RWPE2 (cell line): ENCODE results near the gene NUP210L.

Source experiments
- ATAC-seq: fragments of 200-7000 bp; cut with Tn5 transposase; 3 replicates; pipeline ENCODE4 v1.9.1; 2021; ENCODE audit warnings: low read depth
- DNase-seq: peaks from one replicate; pipeline ENCODE4 v3.0.0-alpha.2; 2020; ENCODE audit warnings: low spot score
- H3K27ac ChIP-seq: fragments of 450-650 bp; 2 replicates; pipeline ENCODE4 v1.5.1; 2017; ENCODE audit warnings: mild to moderate bottlenecking; ENCODE audit not compliant: poor library complexity, severe bottlenecking
- H3K27me3 ChIP-seq: fragments of 250-450 bp; sonication (Bioruptor Pico); 2 replicates; pipeline ENCODE4 v1.5.1; 2021; ENCODE audit warnings: mild to moderate bottlenecking, moderate library complexity; ENCODE audit not compliant: insufficient read depth, poor library complexity, severe bottlenecking
- H3K36me3 ChIP-seq: fragments of 250-450 bp; sonication (Bioruptor Pico); 2 replicates; pipeline ENCODE4 v1.5.1; 2020; ENCODE audit warnings: low read depth, mild to moderate bottlenecking, moderate library complexity
- H3K4me1 ChIP-seq: fragments of 250-450 bp; sonication (Bioruptor Pico); 2 replicates; pipeline ENCODE4 v1.5.1; 2021; ENCODE audit warnings: mild to moderate bottlenecking, moderate library complexity; ENCODE audit not compliant: insufficient read depth, poor library complexity, severe bottlenecking
- H3K4me3 ChIP-seq: fragments of 250-450 bp; sonication (Bioruptor Pico); 2 replicates; pipeline ENCODE4 v1.5.1; 2021; ENCODE audit warnings: mild to moderate bottlenecking, moderate library complexity; ENCODE audit not compliant: severe bottlenecking
- H3K9me3 ChIP-seq: fragments of 250-450 bp; sonication (Bioruptor Pico); 2 replicates; pipeline ENCODE4 v1.5.1; 2021; ENCODE audit warnings: mild to moderate bottlenecking, moderate library complexity; ENCODE audit not compliant: severe bottlenecking
- CTCF ChIP-seq: fragments of 450-650 bp; IDR thresholded peaks from one replicate; pipeline ENCODE4 v1.5.1; 2017; ENCODE audit warnings: mild to moderate bottlenecking, moderate library complexity; ENCODE audit not compliant: poor library complexity, severe bottlenecking

Gene NUP210L

DNA sequence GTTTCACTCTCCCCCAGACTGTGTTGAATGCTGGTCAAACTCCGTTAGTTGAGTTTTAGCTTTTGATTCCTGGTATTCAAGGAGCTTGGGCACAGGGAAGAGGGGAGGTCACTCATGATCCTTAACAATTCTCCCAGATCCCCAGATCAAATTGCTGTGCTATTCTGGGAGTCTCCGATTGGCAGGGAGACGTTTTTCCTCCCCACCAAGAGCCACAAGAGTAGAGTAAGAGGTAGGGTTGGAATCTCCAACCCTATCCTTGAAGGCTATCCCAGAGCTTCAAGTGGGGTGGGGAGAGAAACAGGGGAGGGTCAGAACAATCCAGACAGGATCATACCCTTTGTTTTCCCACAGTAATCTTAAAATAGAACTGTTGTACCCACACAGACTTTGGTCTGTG lies 37.6 kb upstream of the NUP210L start:
- no peak for ATAC-seq
- Histone ChIP-seq H3K27ac (no peak overlapping the region), H3K9me3 (no peaks in the 10 kb centered on the region)

DNA sequence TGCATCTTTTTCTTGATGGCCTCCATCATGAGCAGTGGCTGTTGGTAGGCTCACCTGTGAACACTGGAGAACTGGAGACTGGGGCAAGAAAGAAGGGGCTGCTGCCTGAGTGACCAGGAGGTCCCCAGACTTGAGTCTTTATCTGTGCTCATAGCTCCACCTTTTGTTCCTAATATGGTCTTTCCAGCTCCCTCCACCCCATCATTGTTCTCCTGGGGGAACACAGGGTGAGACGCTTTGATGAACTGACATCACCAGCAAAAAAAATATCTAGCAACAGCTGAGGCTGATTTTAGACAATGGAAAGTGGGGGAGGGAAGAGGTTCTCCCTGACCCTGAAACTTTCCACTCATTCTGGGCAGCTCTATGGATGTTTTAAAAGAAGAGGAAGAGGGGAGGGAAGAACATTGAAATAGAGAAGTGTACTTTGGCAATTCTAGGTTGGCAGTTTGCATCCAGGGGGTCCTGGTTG lies 37.2 kb upstream of the NUP210L start, which contains the start of gene TPM3:
TPM3 (minus strand) TSS at position 111 of the 472 bp plus-strand sequence; CDS start at position 29, 82 bp downstream.
- TF ChIP-seq CTCF, result no peak
- Histone ChIP-seq H3K4me1 (peaks cover 7% of the 10 kb centered on the region), H3K4me3 (no peak within 1 kb of the TSS), H3K36me3 (no peaks in the 10 kb centered on the region), H3K9me3 (no peaks in the 10 kb centered on the region), H3K27ac (no peak within 1 kb of the TSS), H3K27me3 (no peaks in the 10 kb centered on the region)
- DNase-seq, result no peak
- ATAC-seq, result no peak

More for the DNA sequence above, 37.6 kb upstream of the NUP210L start:
- Histone ChIP-seq H3K4me1 (peaks cover 10% of the 10 kb centered on the region), H3K27me3 (no peaks in the 10 kb centered on the region), H3K36me3 (no peaks in the 10 kb centered on the region), H3K4me3 (no peak overlapping the region)
- TF ChIP-seq CTCF, result no peak
- no peak for DNase-seq

GRCh38 chr1:154190550-154190949 lies 35.7 kb upstream of the NUP210L start:
- peaks cover 6% of the 10 kb centered on the region for H3K4me1 ChIP-seq
- H3K9me3 ChIP-seq, result no peaks in the 10 kb centered on the region
- ATAC-seq (peak; percentile 22; the same call in 2 of the 3 replicates), DNase-seq (no peak)
- H3K27me3 ChIP-seq, result no peaks in the 10 kb centered on the region
- no peak overlapping the region for H3K27ac ChIP-seq
- H3K4me3 ChIP-seq, result no peak overlapping the region
- H3K36me3 ChIP-seq, result no peaks in the 10 kb centered on the region
- no peak for TF ChIP-seq CTCF

- no peak for TF ChIP-seq CTCF
- no peaks in the 10 kb centered on the region for H3K27me3 ChIP-seq
- H3K36me3 ChIP-seq, result peaks cover 1% of the 10 kb centered on the region; the same call in 1 of the 2 replicates
- H3K27ac ChIP-seq, result no peak overlapping the region
- H3K9me3 ChIP-seq, result no peaks in the 10 kb centered on the region
- ATAC-seq, result no peak
- peaks cover 6% of the 10 kb centered on the region for H3K4me1 ChIP-seq
- no peak for DNase-seq
- H3K4me3 ChIP-seq, result no peak overlapping the region
These were observed 32.1 kb upstream of the NUP210L start for GRCh38 chr1:154186852-154187501.

DNA sequence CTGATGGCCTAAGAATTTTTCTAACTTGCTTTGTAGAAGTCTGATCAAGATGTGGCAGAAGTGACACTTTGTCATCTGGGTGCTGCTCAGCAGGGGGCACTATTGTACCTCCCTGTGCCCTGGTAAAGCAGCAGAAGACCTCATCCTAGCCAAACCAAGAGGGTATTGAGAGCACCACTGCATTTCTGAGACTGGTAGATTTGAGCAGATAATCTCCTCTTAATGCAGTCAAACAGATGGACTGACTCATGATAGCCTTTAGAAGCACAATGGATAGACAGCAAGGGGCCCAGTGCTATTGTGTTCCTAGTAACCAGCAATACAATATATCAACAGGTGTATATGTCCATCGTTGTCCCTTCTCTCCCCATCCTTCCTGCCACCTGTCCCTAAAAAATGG lies 31.3 kb upstream of the NUP210L start:
- H3K4me1 ChIP-seq, result peaks cover 10% of the 10 kb centered on the region
- peaks cover 9% of the 10 kb centered on the region for H3K36me3 ChIP-seq
- peak; percentile 68 for TF ChIP-seq CTCF
- H3K4me3 ChIP-seq, result no peak overlapping the region
- no peak overlapping the region for H3K27ac ChIP-seq
- no peak for DNase-seq
- no peaks in the 10 kb centered on the region for H3K9me3 ChIP-seq
- no peaks in the 10 kb centered on the region for H3K27me3 ChIP-seq
- ATAC-seq, result no peak
